Stimulated activated naive CD8-positive, alpha-beta T cell treated with anti-CD3 and anti-CD28 coated beads, Interleukin-15, amount 100 ng/mL, for 72 hours (primary cell): ENCODE measurements around the gene AP1S2.
"Not testable (repeated sequence)": the region's sequence is repeated elsewhere in the genome, so short reads cannot be mapped to it uniquely, and the experiment has no call there.

Experiments
- ATAC-seq: fragments of 150-1000 bp; cut with Tn5 transposase; 2 replicates; pipeline ENCODE4 v1.10.0; 2021; ENCODE audit warnings: mild to moderate bottlenecking, moderate library complexity
- DNase-seq, 2 donors: peaks; one replicate each; pipeline ENCODE4 v3.0.0; 2021 to 2022
- H3K27ac Mint-ChIP-seq, 2 donors: one replicate each; pipeline ENCODE4 v1.8.0; 2022; ENCODE audit warnings: mild to moderate bottlenecking in 2 of 2, mixed read lengths in 2 of 2, moderate library complexity in 2 of 2
- H3K27me3 Mint-ChIP-seq: one replicate; pipeline ENCODE4 v1.8.0; 2022; ENCODE audit warnings: mixed read lengths
- H3K4me1 Mint-ChIP-seq: one replicate; pipeline ENCODE4 v1.8.0; 2022; ENCODE audit warnings: mild to moderate bottlenecking, mixed read lengths
- H3K4me3 Mint-ChIP-seq, 2 donors: one replicate each; pipeline ENCODE4 v1.8.0; 2022; ENCODE audit warnings: mild to moderate bottlenecking in 2 of 2, mixed read lengths in 2 of 2, moderate library complexity in 1 of 2
- H3K9me3 Mint-ChIP-seq, 2 donors: one replicate each; pipeline ENCODE4 v1.8.0; 2022; ENCODE audit warnings: mixed read lengths in 2 of 2

AP1S2 gene

GRCh38 chrX:15854712-15855567 lies at the start of gene AP1S2:
TSS of gene AP1S2 (minus strand) at chrX:15854813. CDS start at chrX:15852524, 2,289 bp downstream.
- peaks cover 17% of the 10 kb centered on the region for H3K4me1 Mint-ChIP-seq
- H3K27ac Mint-ChIP-seq = peak within 1 kb of the TSS; percentile 96 to 99
- peak; percentile 90 to 95 for DNase-seq
- no peaks in the 10 kb centered on the region for H3K9me3 Mint-ChIP-seq
- H3K4me3 Mint-ChIP-seq = peak within 1 kb of the TSS; percentile 91 to 92
- H3K27me3 Mint-ChIP-seq = no peaks in the 10 kb centered on the region
- peak; percentile 99 for ATAC-seq

- ATAC-seq (peak; percentile 70), DNase-seq (no peak)
- peaks cover 6 to 7% of the 10 kb centered on the region in 2 donors for H3K9me3 Mint-ChIP-seq
- H3K27me3 Mint-ChIP-seq = no peaks in the 10 kb centered on the region
- H3K4me3 Mint-ChIP-seq = no peak overlapping the region
- H3K27ac Mint-ChIP-seq = no peak overlapping the region
- no peaks in the 10 kb centered on the region for H3K4me1 Mint-ChIP-seq
These were observed 48.6 kb upstream of the AP1S2 start for GRCh38 chrX:15903186-15903681.

GRCh38 chrX:15895334-15895733 lies 40.7 kb upstream of the AP1S2 start:
- Mint-ChIP-seq H3K4me1 (no peaks in the 10 kb centered on the region), H3K9me3 (no peaks in the 10 kb centered on the region), H3K27ac (no peak overlapping the region), H3K27me3 (no peaks in the 10 kb centered on the region), H3K4me3 (no peak overlapping the region)
- ATAC-seq = no peak
- no peak for DNase-seq

DNA sequence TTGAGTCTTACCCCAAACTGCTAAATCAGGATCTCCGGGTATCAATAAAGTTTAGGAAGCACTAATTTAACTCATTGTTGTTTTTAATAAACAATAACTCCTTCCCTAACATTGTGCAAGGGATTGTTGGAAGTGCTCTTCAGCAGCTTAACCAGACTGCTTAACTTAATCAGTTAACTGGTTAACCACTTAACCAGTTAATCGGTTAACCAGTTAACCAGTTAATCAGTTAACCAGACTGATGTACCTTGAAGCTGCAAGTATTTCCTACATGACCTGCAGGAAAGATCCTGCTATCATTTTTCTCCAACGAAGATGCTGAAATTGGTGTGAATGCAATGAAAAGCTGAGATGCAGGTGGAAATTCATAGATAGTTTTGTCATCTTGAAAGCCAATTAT lies 40.1 kb upstream of the AP1S2 start:
- H3K27me3 Mint-ChIP-seq = no peaks in the 10 kb centered on the region
- H3K4me1 Mint-ChIP-seq = no peaks in the 10 kb centered on the region
- no peaks in the 10 kb centered on the region for H3K9me3 Mint-ChIP-seq
- H3K4me3 Mint-ChIP-seq = no peak overlapping the region
- H3K27ac Mint-ChIP-seq = no peak overlapping the region
- ATAC-seq (no peak), DNase-seq (no peak)

- no peaks in the 10 kb centered on the region for H3K9me3 Mint-ChIP-seq
- no peak overlapping the region for H3K27ac Mint-ChIP-seq
- no peaks in the 10 kb centered on the region for H3K4me1 Mint-ChIP-seq
- DNase-seq = no peak
- no peak overlapping the region for H3K4me3 Mint-ChIP-seq
- no peaks in the 10 kb centered on the region for H3K27me3 Mint-ChIP-seq
- no peak for ATAC-seq
These were observed 35.9 kb upstream of the AP1S2 start for GRCh38 chrX:15890463-15890862.

- Mint-ChIP-seq H3K4me3 (no peak overlapping the region), H3K4me1 (peaks cover 6% of the 10 kb centered on the region), H3K27me3 (no peaks in the 10 kb centered on the region), H3K27ac (no peak overlapping the region), H3K9me3 (peaks cover 0 to under 1% of the 10 kb centered on the region in 2 donors)
- DNase-seq (no peak), ATAC-seq (no peak)
These were observed 33.4 kb upstream of the AP1S2 start for GRCh38 chrX:15888062-15888461.

- Mint-ChIP-seq H3K27me3 (no peaks in the 10 kb centered on the region), H3K9me3 (peaks cover 3 to 7% of the 10 kb centered on the region in 2 donors), H3K27ac (no peak overlapping the region), H3K4me3 (no peak overlapping the region), H3K4me1 (peaks cover 12% of the 10 kb centered on the region)
- no peak for ATAC-seq
- no peak for DNase-seq
These were observed 28.9 kb upstream of the AP1S2 start for GRCh38 chrX:15883540-15883863.

DNA sequence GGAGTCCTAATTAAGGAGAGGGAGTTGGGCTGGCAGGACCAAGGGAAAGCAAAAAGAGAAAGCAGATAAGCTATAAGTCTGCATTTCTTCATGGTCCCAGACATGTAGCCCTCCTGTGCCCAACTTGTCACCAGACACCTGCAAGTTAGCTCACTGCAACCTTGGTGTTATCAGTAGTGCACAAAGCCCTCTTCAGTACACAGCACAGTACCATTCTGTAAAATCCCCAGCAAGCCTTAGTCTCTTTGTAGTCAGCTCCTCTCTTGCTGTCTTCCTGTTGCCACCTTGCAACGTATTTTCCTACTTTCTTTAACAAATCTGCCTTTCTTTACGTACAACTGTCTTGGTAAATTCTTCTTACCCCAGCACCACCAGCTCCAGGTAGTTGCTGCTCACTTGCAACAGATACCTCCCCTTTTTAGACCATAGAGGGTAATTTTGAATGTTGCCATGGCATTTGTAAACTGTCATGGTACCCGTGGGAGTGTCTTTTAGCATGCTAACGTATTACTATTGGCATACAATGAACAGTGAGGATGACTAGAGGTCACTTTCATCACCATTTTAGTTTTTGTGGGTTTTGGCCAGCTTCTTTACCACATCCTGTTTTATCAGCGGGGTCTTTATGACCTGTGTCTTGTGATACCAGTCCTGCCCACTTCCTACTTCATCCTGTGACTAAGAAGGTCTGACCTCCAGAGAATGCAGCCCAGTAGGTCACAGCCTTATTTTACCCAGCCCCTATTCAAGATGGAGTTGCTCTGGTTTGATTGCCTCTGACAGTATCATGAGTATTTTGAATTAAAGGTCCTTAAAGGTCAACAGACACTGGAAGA lies 28.3 kb upstream of the AP1S2 start:
- peaks cover 12% of the 10 kb centered on the region for H3K4me1 Mint-ChIP-seq
- no peaks in the 10 kb centered on the region for H3K27me3 Mint-ChIP-seq
- DNase-seq = peak in 1 of 2 donors; percentile 12
- H3K27ac Mint-ChIP-seq = peak overlapping the region in 1 of 2 donors; percentile 81
- peak overlapping the region; percentile 14 to 58 for H3K4me3 Mint-ChIP-seq
- H3K9me3 Mint-ChIP-seq = peaks cover 3 to 7% of the 10 kb centered on the region in 2 donors
- ATAC-seq = peak; percentile 82

GRCh38 chrX:15881381-15881897 lies 26.8 kb upstream of the AP1S2 start:
- no peak for ATAC-seq
- Mint-ChIP-seq H3K27me3 (no peaks in the 10 kb centered on the region), H3K4me1 (peaks cover 12% of the 10 kb centered on the region), H3K4me3 (no peak overlapping the region), H3K27ac (no peak overlapping the region), H3K9me3 (peaks cover 3 to 7% of the 10 kb centered on the region in 2 donors)
- no peak for DNase-seq

- not testable (repeated sequence) for H3K4me3 Mint-ChIP-seq, H3K27me3 Mint-ChIP-seq, H3K9me3 Mint-ChIP-seq, ATAC-seq, DNase-seq, H3K27ac Mint-ChIP-seq, H3K4me1 Mint-ChIP-seq
These were observed 23.3 kb upstream of the AP1S2 start for GRCh38 chrX:15877914-15878313.

DNA sequence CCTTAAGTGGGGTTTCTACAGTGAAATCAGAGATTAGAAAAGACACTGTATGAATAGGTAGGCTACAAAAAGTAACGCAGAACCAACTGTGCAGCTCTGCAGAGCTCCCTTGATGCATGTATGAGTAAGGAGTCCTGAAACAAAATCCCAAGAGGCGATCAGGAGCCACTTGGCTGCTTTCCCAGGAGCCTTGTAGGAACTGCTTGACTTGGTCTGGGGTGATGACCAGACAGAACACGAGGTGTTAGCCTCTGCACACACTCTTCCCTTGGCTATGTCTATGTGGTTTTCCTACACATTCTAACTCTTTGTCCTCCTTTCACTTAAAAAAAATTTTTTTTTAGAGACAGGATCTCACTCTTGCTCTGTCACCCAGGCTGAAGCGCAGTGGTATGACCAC lies 22.8 kb upstream of the AP1S2 start:
- H3K27me3 Mint-ChIP-seq = no peaks in the 10 kb centered on the region
- H3K27ac Mint-ChIP-seq = no peak overlapping the region
- ATAC-seq (no peak), DNase-seq (no peak)
- H3K4me1 Mint-ChIP-seq = peaks cover 5% of the 10 kb centered on the region
- H3K9me3 Mint-ChIP-seq = peaks cover 0 to 7% of the 10 kb centered on the region in 2 donors
- no peak overlapping the region for H3K4me3 Mint-ChIP-seq

DNA sequence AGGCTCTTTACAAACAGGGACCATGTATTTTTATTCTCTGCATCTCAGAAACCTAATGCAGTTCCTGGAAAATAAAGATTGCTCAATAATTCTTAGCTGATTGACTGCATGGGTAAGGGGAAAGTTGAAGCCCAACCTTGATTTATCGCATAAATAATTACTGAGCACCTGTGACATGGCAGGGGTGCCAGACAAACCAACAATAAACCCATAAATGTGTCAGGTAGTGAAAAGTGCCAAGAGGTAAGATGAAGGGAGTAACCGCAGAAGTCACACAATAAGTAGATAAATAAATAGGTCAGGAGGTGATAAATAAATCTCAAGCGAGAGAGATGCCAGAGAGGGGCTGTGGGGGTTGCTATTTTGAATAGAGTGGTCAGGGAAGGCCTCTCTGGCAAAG lies 20.1 kb upstream of the AP1S2 start:
- peaks cover 5% of the 10 kb centered on the region for H3K4me1 Mint-ChIP-seq
- ATAC-seq = no peak
- H3K27ac Mint-ChIP-seq = no peak overlapping the region
- DNase-seq = no peak
- H3K4me3 Mint-ChIP-seq = no peak overlapping the region
- H3K27me3 Mint-ChIP-seq = no peaks in the 10 kb centered on the region
- H3K9me3 Mint-ChIP-seq = no peaks in the 10 kb centered on the region

GRCh38 chrX:15873566-15873965 lies 19.0 kb upstream of the AP1S2 start:
- Mint-ChIP-seq H3K4me3 (no peak overlapping the region), H3K4me1 (peaks cover 5% of the 10 kb centered on the region), H3K27me3 (no peaks in the 10 kb centered on the region), H3K27ac (no peak overlapping the region), H3K9me3 (no peaks in the 10 kb centered on the region)
- ATAC-seq = no peak
- DNase-seq = no peak

GRCh38 chrX:15870310-15870709 lies 15.7 kb upstream of the AP1S2 start:
- no peaks in the 10 kb centered on the region for H3K9me3 Mint-ChIP-seq
- peaks cover 3% of the 10 kb centered on the region for H3K4me1 Mint-ChIP-seq
- no peak overlapping the region for H3K27ac Mint-ChIP-seq
- H3K27me3 Mint-ChIP-seq = no peaks in the 10 kb centered on the region
- no peak for ATAC-seq
- no peak overlapping the region for H3K4me3 Mint-ChIP-seq
- DNase-seq = no peak

DNA sequence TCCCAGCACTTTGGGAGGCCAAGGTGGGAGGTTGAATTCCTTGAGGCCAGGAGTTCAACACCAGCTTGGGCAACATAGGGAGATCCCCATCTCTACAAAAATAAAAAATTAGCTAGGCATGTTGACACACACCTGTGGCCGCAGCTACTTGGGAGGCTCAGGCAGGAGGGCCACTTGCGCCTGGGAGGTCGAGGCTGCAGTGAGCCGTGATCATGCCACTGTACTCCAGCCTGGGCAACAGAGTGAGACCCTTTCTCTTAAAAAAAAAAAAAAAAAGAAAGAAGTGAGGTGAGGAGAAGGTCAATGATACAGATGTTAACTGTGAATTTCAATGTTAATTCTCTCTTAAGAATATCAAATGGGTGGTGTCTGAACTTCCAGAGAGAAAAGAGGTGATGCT lies 15.1 kb upstream of the AP1S2 start:
- Mint-ChIP-seq H3K9me3 (no peaks in the 10 kb centered on the region), H3K4me1 (no peaks in the 10 kb centered on the region), H3K4me3 (no peak overlapping the region), H3K27ac (no peak overlapping the region), H3K27me3 (no peaks in the 10 kb centered on the region)
- DNase-seq (no peak), ATAC-seq (no peak)

DNA sequence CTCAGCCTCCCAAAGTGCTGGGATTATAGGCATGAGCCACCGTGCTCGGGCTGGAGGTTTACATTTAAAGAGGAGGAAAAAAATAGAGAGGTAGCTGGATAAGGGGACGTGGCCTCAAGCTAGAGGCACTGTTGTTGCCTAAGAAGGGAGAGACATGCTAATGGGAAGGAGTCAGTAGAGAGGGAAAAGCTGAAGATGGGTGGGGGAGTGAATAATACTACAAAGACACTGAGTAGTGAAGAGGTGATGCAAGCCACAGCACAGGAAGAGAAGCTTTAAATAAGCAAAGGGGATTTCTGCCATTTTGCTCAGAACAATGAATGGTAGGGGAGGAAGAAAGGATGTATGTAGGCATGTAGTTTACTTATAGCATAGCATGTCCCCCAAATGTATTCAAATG lies 11.5 kb upstream of the AP1S2 start:
- ATAC-seq (no peak), DNase-seq (no peak)
- no peaks in the 10 kb centered on the region for H3K4me1 Mint-ChIP-seq
- H3K9me3 Mint-ChIP-seq = no peaks in the 10 kb centered on the region
- no peaks in the 10 kb centered on the region for H3K27me3 Mint-ChIP-seq
- no peak overlapping the region for H3K27ac Mint-ChIP-seq
- no peak overlapping the region for H3K4me3 Mint-ChIP-seq
